CD14-positive monocyte (primary cell): ENCODE results near the gene F11. TPM values are rescaled to one million over a fixed set of nuclear protein-coding genes. Genes with fewer than 3 reads are reported as not detected.

Experiments
- DNase-seq, 3 donors: peaks; one replicate each; pipeline ENCODE4 v3.0.0-alpha.2; 2011 to 2022
- H2AFZ ChIP-seq: 2 replicates; pipeline ENCODE4 v1.6.0; 2012; ENCODE audit warnings: mild to moderate bottlenecking, low read depth, low read length, inconsistent platforms; ENCODE audit not compliant: insufficient read depth, poor library complexity, severe bottlenecking
- H3K27ac ChIP-seq, 2 donors: 1 replicate in 1 of 2; 2 replicates in 1 of 2; pipeline ENCODE4 v1.5.1; 2012 to 2013; ENCODE audit warnings: low read length in 2 of 2, control low read depth in 1 of 2, inconsistent platforms in 1 of 2, low read depth in 1 of 2, mild to moderate bottlenecking in 1 of 2
- H3K27me3 ChIP-seq, 2 donors: one replicate each; pipeline versions ENCODE4 v1.6.0 to v1.6.1; 2011 to 2013; ENCODE audit warnings: low read length in 2 of 2; ENCODE audit not compliant: control insufficient read depth in 2 of 2, insufficient read depth in 2 of 2
- H3K36me3 ChIP-seq, 2 donors: replicated peaks in 1 of 2; 1 replicate in 1 of 2; 2 replicates in 1 of 2; pipeline versions ENCODE4 v1.5.1 to v1.6.1; 2012 to 2013; ENCODE audit warnings: low read length in 2 of 2, control low read depth in 1 of 2, inconsistent platforms in 1 of 2, mild to moderate bottlenecking in 1 of 2; ENCODE audit not compliant: insufficient read depth in 2 of 2, control insufficient read depth in 1 of 2
- H3K4me1 ChIP-seq, 2 donors: 1 replicate in 1 of 2; 2 replicates in 1 of 2; pipeline versions ENCODE4 v1.5.1 to v1.6.1; 2012 to 2013; ENCODE audit warnings: low read length in 2 of 2, control low read depth in 1 of 2, inconsistent platforms in 1 of 2, mild to moderate bottlenecking in 1 of 2, moderate library complexity in 1 of 2; ENCODE audit not compliant: insufficient read depth in 2 of 2, control insufficient read depth in 1 of 2
- H3K4me2 ChIP-seq: replicated peaks from 2 replicates; pipeline ENCODE3; 2012; ENCODE audit warnings: low read length, moderate library complexity, mild to moderate bottlenecking; ENCODE audit not compliant: poor library complexity, severe bottlenecking; ENCODE audit errors: extremely low read depth
- H3K4me3 ChIP-seq, 3 experiments: fragments of 200-600 bp in 1 of 3; sonication (generic) in 1 of 3; replicated peaks in 1 of 3; 1 replicate in 2 of 3; 2 replicates in 1 of 3; pipeline ENCODE4 v1.5.1; 2011 to 2013; ENCODE audit warnings: low read length in 3 of 3, mild to moderate bottlenecking in 3 of 3, control low read depth in 2 of 3, low read depth in 2 of 3, inconsistent platforms in 1 of 3, moderate library complexity in 1 of 3
- H3K79me2 ChIP-seq: 2 replicates; pipeline ENCODE4 v1.6.0; 2012; ENCODE audit warnings: mild to moderate bottlenecking, control low read depth, inconsistent platforms, low read length, moderate library complexity; ENCODE audit not compliant: insufficient read depth
- H3K9ac ChIP-seq: 2 replicates; pipeline ENCODE4 v1.6.0; 2017; ENCODE audit warnings: low read length, mild to moderate bottlenecking; ENCODE audit not compliant: insufficient read depth, poor library complexity, severe bottlenecking
- H3K9me3 ChIP-seq, 2 donors: replicated peaks in 1 of 2; 1 replicate in 1 of 2; 2 replicates in 1 of 2; pipeline versions ENCODE4 v1.5.1 to v1.6.1; 2012 to 2013; ENCODE audit warnings: low read length in 2 of 2, control low read depth in 1 of 2; ENCODE audit not compliant: control insufficient read depth in 1 of 2, insufficient read depth in 1 of 2
- H4K20me1 ChIP-seq: 2 replicates; pipeline ENCODE4 v1.6.0; 2012; ENCODE audit warnings: mild to moderate bottlenecking, low read length, control low read depth, moderate library complexity; ENCODE audit not compliant: insufficient read depth
- H3K27ac Mint-ChIP-seq, 7 donors: one replicate each; pipeline ENCODE4 v1.8.0; 2020; ENCODE audit warnings: mild to moderate bottlenecking in 7 of 7, mixed read lengths in 7 of 7, moderate library complexity in 6 of 7, inconsistent platforms in 2 of 7
- H3K27me3 Mint-ChIP-seq, 3 donors: one replicate each; pipeline ENCODE4 v1.8.0; 2021 to 2022; ENCODE audit warnings: low read depth in 3 of 3, mild to moderate bottlenecking in 3 of 3, mixed read lengths in 3 of 3, moderate library complexity in 3 of 3, inconsistent platforms in 1 of 3
- H3K36me3 Mint-ChIP-seq, 2 donors: one replicate each; pipeline ENCODE4 v1.8.0; 2020; ENCODE audit warnings: mixed read lengths in 2 of 2, inconsistent platforms in 1 of 2, mild to moderate bottlenecking in 1 of 2
- H3K4me1 Mint-ChIP-seq: one replicate; pipeline ENCODE4 v1.8.0; 2020; ENCODE audit warnings: mild to moderate bottlenecking, mixed read lengths
- H3K4me3 Mint-ChIP-seq, 2 donors: one replicate each; pipeline ENCODE4 v1.8.0; 2020; ENCODE audit warnings: mild to moderate bottlenecking in 2 of 2, mixed read lengths in 2 of 2, moderate library complexity in 1 of 2
- H3K9me3 Mint-ChIP-seq, 7 donors: one replicate each; pipeline ENCODE4 v1.8.0; 2020 to 2022; ENCODE audit warnings: mixed read lengths in 7 of 7, mild to moderate bottlenecking in 6 of 7, moderate library complexity in 6 of 7, inconsistent platforms in 2 of 7
- WGBS: methylation state at CpG from one replicate; pipeline ENCODE4 v1.1.5; 2013; ENCODE audit warnings: missing lambda C conversion rate; ENCODE audit not compliant: insufficient coverage; 5-methylcytosine and 5-hydroxymethylcytosine counted together
- intact Hi-C, 2 donors: fragments of 100-400 bp; cut with micrococcal nuclease; formaldehyde crosslinking; loops; one replicate each; pipeline versions ENCODE4 v1.15.0 to v1.15.1; 2023
- polyA plus RNA-seq, 3 donors: library from polyadenylated mRNA; depleted of rRNA in 1 of 3; unstranded in 2 of 3; stranded (reverse) in 1 of 3; fragments of 300-500 nt in 2 of 3; fragments of >200 nt in 1 of 3; fragmentation: Illumina TruSeq in 2 of 3; gene quantifications; 1 replicate in 2 of 3; 2 replicates in 1 of 3; pipeline ENCODE4 v1.2.3, GENCODE V29; 2012 to 2021
- TF ChIP-seq, protein P1 (sequence below): fragments of 200-600 bp; IDR thresholded peaks from one replicate; pipeline ENCODE4 v1.8.0; 2022; ENCODE audit warnings: antibody characterized with exemption, mild to moderate bottlenecking

Gene F11
- polyA plus RNA-seq, 3 donors = not detected

DNA sequence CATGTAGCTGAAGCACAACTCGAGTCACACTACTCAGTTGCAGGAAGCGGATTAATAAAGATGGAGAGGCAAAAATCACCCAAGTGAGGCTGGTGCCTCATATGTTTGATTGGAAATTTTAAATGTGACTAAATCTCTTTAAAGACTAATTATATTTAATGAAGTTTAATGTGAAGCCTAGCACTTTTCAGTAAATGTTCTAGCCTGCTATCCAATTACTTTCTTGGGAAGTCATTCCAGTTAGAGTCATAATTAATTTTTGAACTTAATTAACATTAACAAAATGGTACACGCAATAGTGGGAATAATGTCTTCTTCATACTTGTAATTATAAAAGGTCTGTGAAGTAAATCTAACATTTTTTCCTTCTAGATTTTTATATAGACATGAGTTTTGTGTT is 20.6 kb downstream of the F11 start:
- Mint-ChIP-seq H3K4me1 (no peaks in the 10 kb centered on the region), H3K4me3 (no peak overlapping the region), H3K27me3 (peaks cover 1 to 2% (median 2%) of the 10 kb centered on the region in 3 donors), H3K36me3 (no peaks in the 10 kb centered on the region), H3K27ac (no peak overlapping the region), H3K9me3 (no peaks in the 10 kb centered on the region)
- TF ChIP-seq, protein P1, sequence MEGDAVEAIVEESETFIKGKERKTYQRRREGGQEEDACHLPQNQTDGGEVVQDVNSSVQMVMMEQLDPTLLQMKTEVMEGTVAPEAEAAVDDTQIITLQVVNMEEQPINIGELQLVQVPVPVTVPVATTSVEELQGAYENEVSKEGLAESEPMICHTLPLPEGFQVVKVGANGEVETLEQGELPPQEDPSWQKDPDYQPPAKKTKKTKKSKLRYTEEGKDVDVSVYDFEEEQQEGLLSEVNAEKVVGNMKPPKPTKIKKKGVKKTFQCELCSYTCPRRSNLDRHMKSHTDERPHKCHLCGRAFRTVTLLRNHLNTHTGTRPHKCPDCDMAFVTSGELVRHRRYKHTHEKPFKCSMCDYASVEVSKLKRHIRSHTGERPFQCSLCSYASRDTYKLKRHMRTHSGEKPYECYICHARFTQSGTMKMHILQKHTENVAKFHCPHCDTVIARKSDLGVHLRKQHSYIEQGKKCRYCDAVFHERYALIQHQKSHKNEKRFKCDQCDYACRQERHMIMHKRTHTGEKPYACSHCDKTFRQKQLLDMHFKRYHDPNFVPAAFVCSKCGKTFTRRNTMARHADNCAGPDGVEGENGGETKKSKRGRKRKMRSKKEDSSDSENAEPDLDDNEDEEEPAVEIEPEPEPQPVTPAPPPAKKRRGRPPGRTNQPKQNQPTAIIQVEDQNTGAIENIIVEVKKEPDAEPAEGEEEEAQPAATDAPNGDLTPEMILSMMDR = no peak
- DNase-seq = no peak
- H3K9me3 ChIP-seq = no peaks in the 10 kb centered on the region
- no peak overlapping the region for H2AFZ ChIP-seq
- H3K27me3 ChIP-seq = no peaks in the 10 kb centered on the region
- H3K79me2 ChIP-seq = no peaks in the 10 kb centered on the region
- no peak overlapping the region for H3K9ac ChIP-seq
- H3K4me1 ChIP-seq = no peaks in the 10 kb centered on the region
- intact Hi-C loops = no loop called here
- H3K27ac ChIP-seq = no peak overlapping the region
- H3K36me3 ChIP-seq = no peaks in the 10 kb centered on the region
- H3K4me3 ChIP-seq = no peak overlapping the region
- no peaks in the 10 kb centered on the region for H4K20me1 ChIP-seq
- WGBS = no CpG with 5 or more reads among the region's 3 CpGs
- H3K4me2 ChIP-seq = no peak overlapping the region

DNA sequence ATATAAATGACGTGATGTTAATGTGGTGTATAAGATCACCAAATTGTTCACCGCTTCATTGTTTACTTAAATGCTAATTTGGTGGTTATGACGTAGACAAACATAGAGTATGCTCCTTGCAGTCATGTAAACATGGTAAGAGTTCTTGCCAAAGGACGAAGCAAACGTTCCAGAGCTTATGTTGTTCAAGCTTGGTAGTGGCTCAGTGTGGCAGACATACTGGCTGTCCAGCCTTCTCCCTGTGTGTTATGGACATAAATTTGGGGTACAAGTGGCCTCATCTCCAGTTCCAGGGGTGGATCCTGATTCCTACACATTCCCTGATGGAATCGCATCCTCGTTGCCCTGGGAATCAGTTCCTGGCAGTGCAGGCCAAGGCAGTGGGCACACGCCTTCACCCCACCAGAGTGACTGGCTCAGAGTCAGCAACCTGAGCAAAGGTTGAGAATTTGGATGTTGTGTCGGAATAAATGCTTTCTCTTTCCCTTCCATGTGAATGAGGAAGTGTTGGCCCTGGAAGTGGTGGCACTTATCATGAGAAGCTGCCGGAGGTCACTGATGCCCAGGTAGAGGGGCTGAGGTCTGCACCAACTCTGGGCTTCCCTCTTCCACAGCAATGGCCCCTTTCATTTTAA is 25.4 kb downstream of the F11 start:
- Histone ChIP-seq H3K4me2 (no peak overlapping the region), H3K9ac (no peak overlapping the region), H3K4me1 (no peaks in the 10 kb centered on the region), H3K9me3 (no peaks in the 10 kb centered on the region), H3K4me3 (no peak overlapping the region), H3K79me2 (no peaks in the 10 kb centered on the region), H3K27me3 (no peaks in the 10 kb centered on the region), H2AFZ (no peak overlapping the region), H3K27ac (no peak overlapping the region), H4K20me1 (no peaks in the 10 kb centered on the region), H3K36me3 (no peaks in the 10 kb centered on the region)
- Mint-ChIP-seq H3K4me3 (no peak overlapping the region), H3K9me3 (peaks cover 0 to 2% (median 0%) of the 10 kb centered on the region in 7 donors), H3K27me3 (peaks cover 0 to 5% (median 2%) of the 10 kb centered on the region in 3 donors), H3K4me1 (no peaks in the 10 kb centered on the region), H3K36me3 (no peaks in the 10 kb centered on the region), H3K27ac (peak overlapping the region in 1 of 7 donors; percentile 13)
- 76% methylated on average over 4 of the region's 10 CpGs for WGBS
- DNase-seq = no peak
- TF ChIP-seq, protein P1 = no peak
- intact Hi-C loops = no loop called here
